Breast epithelium (tissue), 3 donors: ENCODE data around the gene NAGPA.

Source experiments
- POLR2A ChIP-seq: fragments of 450-650 bp; IDR thresholded peaks from one replicate; pipeline ENCODE4 v1.6.1; 2016; ENCODE audit warnings: antibody characterized with exemption, mild to moderate bottlenecking, moderate library complexity
- TF ChIP-seq, protein P1 (sequence below), 3 donors: fragments of 450-650 bp; IDR thresholded peaks; one replicate each; pipeline ENCODE4 v1.5.1; 2016 to 2017; ENCODE audit warnings: antibody characterized with exemption in 3 of 3, mild to moderate bottlenecking in 3 of 3, moderate library complexity in 3 of 3

DNA sequence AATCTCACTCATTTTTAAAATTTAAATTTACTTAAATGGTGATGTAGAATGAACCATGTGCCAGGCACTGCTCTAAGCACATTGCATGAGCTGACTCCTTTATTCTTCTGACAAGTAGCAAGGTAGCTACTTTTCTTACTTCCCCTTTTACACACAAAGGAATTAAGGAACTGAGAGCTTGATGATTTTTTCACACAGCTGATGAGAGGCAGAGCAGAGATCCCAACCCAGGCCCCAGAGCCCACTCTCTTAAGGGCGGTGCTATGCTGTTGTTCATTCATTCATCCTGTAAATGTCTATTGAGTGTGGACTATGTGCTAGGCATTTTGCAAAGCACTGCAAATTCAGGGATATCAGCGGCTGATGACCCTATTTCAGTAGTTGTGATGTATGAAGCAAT is 57.7 kb downstream of the NAGPA start:
- TF ChIP-seq, protein P1, sequence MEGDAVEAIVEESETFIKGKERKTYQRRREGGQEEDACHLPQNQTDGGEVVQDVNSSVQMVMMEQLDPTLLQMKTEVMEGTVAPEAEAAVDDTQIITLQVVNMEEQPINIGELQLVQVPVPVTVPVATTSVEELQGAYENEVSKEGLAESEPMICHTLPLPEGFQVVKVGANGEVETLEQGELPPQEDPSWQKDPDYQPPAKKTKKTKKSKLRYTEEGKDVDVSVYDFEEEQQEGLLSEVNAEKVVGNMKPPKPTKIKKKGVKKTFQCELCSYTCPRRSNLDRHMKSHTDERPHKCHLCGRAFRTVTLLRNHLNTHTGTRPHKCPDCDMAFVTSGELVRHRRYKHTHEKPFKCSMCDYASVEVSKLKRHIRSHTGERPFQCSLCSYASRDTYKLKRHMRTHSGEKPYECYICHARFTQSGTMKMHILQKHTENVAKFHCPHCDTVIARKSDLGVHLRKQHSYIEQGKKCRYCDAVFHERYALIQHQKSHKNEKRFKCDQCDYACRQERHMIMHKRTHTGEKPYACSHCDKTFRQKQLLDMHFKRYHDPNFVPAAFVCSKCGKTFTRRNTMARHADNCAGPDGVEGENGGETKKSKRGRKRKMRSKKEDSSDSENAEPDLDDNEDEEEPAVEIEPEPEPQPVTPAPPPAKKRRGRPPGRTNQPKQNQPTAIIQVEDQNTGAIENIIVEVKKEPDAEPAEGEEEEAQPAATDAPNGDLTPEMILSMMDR (IDR thresholded peaks at IDR 0.05) = no peak
- no peak for TF ChIP-seq POLR2A
